DND-41 (cell line): ENCODE measurements around the gene ZCCHC2.

ENCODE experiments used
- ATAC-seq: fragments of 200-7000 bp; cut with Tn5 transposase; 3 replicates; pipeline ENCODE4 v1.9.1; 2021; ENCODE audit warnings: low read depth; ENCODE audit not compliant: insufficient read depth
- DNase-seq: peaks from one replicate; pipeline ENCODE4 v3.0.0-alpha.2; 2020
- H2AFZ ChIP-seq: 2 replicates; pipeline ENCODE4 v1.6.0; 2012; ENCODE audit warnings: low read depth, low read length
- H3K27ac ChIP-seq: 2 replicates; pipeline ENCODE4 v1.5.1; 2012; ENCODE audit warnings: low read length, inconsistent platforms
- H3K27me3 ChIP-seq: fragments of 200-600 bp; sonication (generic); 2 replicates; pipeline ENCODE4 v1.6.0; 2012; ENCODE audit warnings: low read length, mild to moderate bottlenecking, inconsistent platforms; ENCODE audit not compliant: insufficient read depth, poor library complexity
- H3K36me3 ChIP-seq: 2 replicates; pipeline ENCODE4 v1.5.1; 2012; ENCODE audit warnings: low read length, inconsistent platforms; ENCODE audit not compliant: insufficient read depth
- H3K4me1 ChIP-seq: 2 replicates; pipeline ENCODE4 v1.5.1; 2012; ENCODE audit warnings: mild to moderate bottlenecking, low read length; ENCODE audit not compliant: insufficient read depth
- H3K4me2 ChIP-seq: 2 replicates; pipeline ENCODE4 v1.6.0; 2012; ENCODE audit warnings: mild to moderate bottlenecking, moderate library complexity, low read length, inconsistent platforms; ENCODE audit not compliant: insufficient read depth
- H3K4me3 ChIP-seq, 2 experiments: fragments of 200-600 bp in 1 of 2; shearing (Covaris generic) in 1 of 2; 2 replicates each; pipeline ENCODE4 v1.5.1; 2012 to 2016; ENCODE audit warnings: inconsistent platforms in 2 of 2, low read length in 2 of 2, mild to moderate bottlenecking in 2 of 2, low read depth in 1 of 2, moderate library complexity in 1 of 2
- H3K79me2 ChIP-seq: 2 replicates; pipeline ENCODE4 v1.6.0; 2012; ENCODE audit warnings: low read length, inconsistent platforms; ENCODE audit not compliant: insufficient read depth
- H3K9ac ChIP-seq: 2 replicates; pipeline ENCODE4 v1.6.0; 2012; ENCODE audit warnings: low read depth, mild to moderate bottlenecking, inconsistent platforms, low read length, moderate library complexity
- H3K9me3 ChIP-seq: 2 replicates; pipeline ENCODE4 v1.5.1; 2012; ENCODE audit warnings: low read length, moderate library complexity, mild to moderate bottlenecking, inconsistent platforms; ENCODE audit not compliant: insufficient read depth, severe bottlenecking
- H4K20me1 ChIP-seq: 2 replicates; pipeline ENCODE4 v1.6.0; 2012; ENCODE audit warnings: low read length; ENCODE audit not compliant: insufficient read depth
- CTCF ChIP-seq: IDR thresholded peaks from 2 replicates; pipeline ENCODE4 v1.5.1; 2012; ENCODE audit warnings: borderline replicate concordance, low read length, moderate library complexity, mild to moderate bottlenecking; ENCODE audit not compliant: poor library complexity, severe bottlenecking; ENCODE audit errors: extremely low read depth
- EZH2 ChIP-seq: IDR thresholded peaks from 3 replicates; pipeline ENCODE4 v1.6.1; 2012; ENCODE audit warnings: borderline replicate concordance, low read depth, mild to moderate bottlenecking, moderate library complexity, low read length, inconsistent platforms; ENCODE audit not compliant: severe bottlenecking

The ZCCHC2 gene

GRCh38 chr18:62499263-62499650, 23.6 kb upstream of the ZCCHC2 start:
- no peak overlapping the region for H3K9ac ChIP-seq

GRCh38 chr18:62500174-62500573, 22.7 kb upstream of the ZCCHC2 start:
- no peak overlapping the region for H3K27ac ChIP-seq
- H3K4me2 ChIP-seq, result no peak overlapping the region
- peaks cover under 1% of the 10 kb centered on the region; the same call in 1 of the 2 replicates for H3K4me1 ChIP-seq

More at GRCh38 chr18:62499263-62499650, 23.6 kb upstream of the ZCCHC2 start:
- H3K4me3 ChIP-seq, result no peak overlapping the region
- no peak for ATAC-seq
- H3K4me1 ChIP-seq, result no peaks in the 10 kb centered on the region
- H3K9me3 ChIP-seq, result no peaks in the 10 kb centered on the region
- DNase-seq, result no peak
- no peak overlapping the region for H3K4me2 ChIP-seq
- no peak overlapping the region for H3K27ac ChIP-seq
- no peaks in the 10 kb centered on the region for H3K36me3 ChIP-seq
- TF ChIP-seq CTCF (no peak), EZH2 (no peak)
- no peaks in the 10 kb centered on the region for H4K20me1 ChIP-seq
- H3K79me2 ChIP-seq, result no peaks in the 10 kb centered on the region
- peaks cover 8% of the 10 kb centered on the region for H3K27me3 ChIP-seq
- H2AFZ ChIP-seq, result no peak overlapping the region

GRCh38 chr18:62500966-62501591, 21.7 kb upstream of the ZCCHC2 start:
- Histone ChIP-seq H3K79me2 (no peaks in the 10 kb centered on the region), H3K27me3 (peaks cover 8% of the 10 kb centered on the region), H3K9ac (no peak overlapping the region), H3K4me3 (no peak overlapping the region), H3K36me3 (no peaks in the 10 kb centered on the region), H2AFZ (no peak overlapping the region), H4K20me1 (no peaks in the 10 kb centered on the region), H3K4me2 (no peak overlapping the region), H3K27ac (no peak overlapping the region), H3K4me1 (peaks cover 10% of the 10 kb centered on the region), H3K9me3 (no peaks in the 10 kb centered on the region)
- no peak for TF ChIP-seq CTCF
- TF ChIP-seq EZH2, result no peak
- ATAC-seq, result no peak
- no peak for DNase-seq

More at GRCh38 chr18:62500174-62500573, 22.7 kb upstream of the ZCCHC2 start:
- Histone ChIP-seq H4K20me1 (no peaks in the 10 kb centered on the region), H3K9ac (no peak overlapping the region), H3K79me2 (no peaks in the 10 kb centered on the region), H3K36me3 (no peaks in the 10 kb centered on the region), H2AFZ (no peak overlapping the region), H3K27me3 (peaks cover 8% of the 10 kb centered on the region), H3K9me3 (no peaks in the 10 kb centered on the region), H3K4me3 (no peak overlapping the region)
- TF ChIP-seq EZH2, result no peak
- TF ChIP-seq CTCF, result no peak
- DNase-seq (no peak), ATAC-seq (no peak)
